Loucy (cell line): ENCODE measurements around the gene PLCXD1.
"Not testable (repeated sequence)": the region's sequence is repeated elsewhere in the genome, so short reads cannot be mapped to it uniquely, and the experiment has no call there.

Experiments used
- H2AFZ ChIP-seq: fragments of 200-600 bp; sonication (generic); 2 replicates; pipeline ENCODE4 v1.6.0; 2016; ENCODE audit warnings: antibody characterized with exemption, mild to moderate bottlenecking, low read length, moderate library complexity
- H3F3A ChIP-seq: fragments of 200-600 bp; 2 replicates; pipeline ENCODE4 v1.6.0; 2016; ENCODE audit warnings: antibody characterized with exemption, low read depth, mild to moderate bottlenecking
- H3K27me3 ChIP-seq: fragments of 200-600 bp; sonication (generic); 2 replicates; pipeline ENCODE4 v1.6.1; 2014; ENCODE audit warnings: low read length, mild to moderate bottlenecking; ENCODE audit not compliant: insufficient read depth, poor library complexity, severe bottlenecking
- H3K36me3 ChIP-seq: fragments of 200-600 bp; sonication (generic); 2 replicates; pipeline ENCODE4 v1.6.1; 2016; ENCODE audit warnings: low read length; ENCODE audit not compliant: insufficient read depth
- H3K4me1 ChIP-seq: fragments of 200-600 bp; sonication (generic); 2 replicates; pipeline ENCODE4 v1.5.1; 2014; ENCODE audit warnings: low read length, mild to moderate bottlenecking; ENCODE audit not compliant: insufficient read depth, poor library complexity, severe bottlenecking
- H3K4me2 ChIP-seq: fragments of 200-600 bp; sonication (generic); 2 replicates; pipeline ENCODE4 v1.6.0; 2014; ENCODE audit warnings: antibody characterized with exemption, low read length, low read depth, mild to moderate bottlenecking; ENCODE audit not compliant: poor library complexity, severe bottlenecking
- H3K4me3 ChIP-seq: fragments of 200-600 bp; sonication (generic); 2 replicates; pipeline ENCODE4 v1.5.1; 2014; ENCODE audit warnings: low read length, mild to moderate bottlenecking, mixed read lengths; ENCODE audit not compliant: poor library complexity, severe bottlenecking
- H3K79me2 ChIP-seq: fragments of 200-600 bp; sonication (generic); 2 replicates; pipeline ENCODE4 v1.6.1; 2014; ENCODE audit warnings: low read length; ENCODE audit not compliant: insufficient read depth
- H3K9ac ChIP-seq: fragments of 200-600 bp; sonication (generic); 2 replicates; pipeline ENCODE4 v1.6.0; 2014; ENCODE audit warnings: mild to moderate bottlenecking, low read depth, low read length, moderate library complexity; ENCODE audit not compliant: poor library complexity, severe bottlenecking
- H3K9me2 ChIP-seq: fragments of 200-600 bp; sonication (generic); replicated peaks from 2 replicates; pipeline ENCODE4 v1.6.1; 2016; ENCODE audit warnings: low read depth, low read length, mixed read lengths
- H3K9me3 ChIP-seq: fragments of 200-600 bp; sonication (generic); 2 replicates; pipeline ENCODE4 v1.6.1; 2014; ENCODE audit warnings: mild to moderate bottlenecking, antibody characterized with exemption, low read length, low read depth; ENCODE audit not compliant: insufficient read depth
- H4K20me1 ChIP-seq: fragments of 200-600 bp; sonication (generic); 2 replicates; pipeline ENCODE4 v1.6.0; 2014; ENCODE audit warnings: antibody characterized with exemption, low read length, mild to moderate bottlenecking; ENCODE audit not compliant: insufficient read depth, poor library complexity, severe bottlenecking
- CTCF ChIP-seq: fragments of 200-600 bp; sonication (generic); conservative IDR thresholded peaks from 2 replicates; pipeline ENCODE4 v1.5.1; 2014; ENCODE audit warnings: mild to moderate bottlenecking, antibody characterized with exemption, low read length
- EZH2phosphoT487 ChIP-seq: fragments of 200-600 bp; IDR thresholded peaks from 2 replicates; pipeline ENCODE4 v1.6.1; 2018; ENCODE audit warnings: antibody characterized with exemption, mild to moderate bottlenecking, moderate library complexity, borderline replicate concordance

PLCXD1 gene

GRCh38 chrX:280722-281121 lies 459 bp upstream of the PLCXD1 start:
- not testable (repeated sequence) for H3K9me3 ChIP-seq, H3F3A ChIP-seq, H3K9me2 ChIP-seq, H3K4me2 ChIP-seq, H2AFZ ChIP-seq, H4K20me1 ChIP-seq, H3K9ac ChIP-seq, H3K27me3 ChIP-seq, H3K4me3 ChIP-seq
- peaks cover 13% of the 10 kb centered on the region; the same call in 1 of the 2 replicates for H3K36me3 ChIP-seq
- peaks cover 12% of the 10 kb centered on the region; the same call in 1 of the 2 replicates for H3K79me2 ChIP-seq
- peaks cover 13% of the 10 kb centered on the region for H3K4me1 ChIP-seq

GRCh38 chrX:282000-282681 lies 960 bp downstream of the PLCXD1 start:
- H3K9me2 ChIP-seq, H3K9ac ChIP-seq, H3K4me1 ChIP-seq, H3K27me3 ChIP-seq, H2AFZ ChIP-seq, H3K9me3 ChIP-seq, H3K4me3 ChIP-seq, H3F3A ChIP-seq, H4K20me1 ChIP-seq, H3K79me2 ChIP-seq, H3K4me2 ChIP-seq: not testable (repeated sequence)
- peaks cover 13% of the 10 kb centered on the region; the same call in 1 of the 2 replicates for H3K36me3 ChIP-seq

- H3K4me2 ChIP-seq, result peak overlapping the region; percentile 65
- peaks cover 6% of the 10 kb centered on the region for H3K4me1 ChIP-seq
- TF ChIP-seq EZH2phosphoT487 (no peak), CTCF (no peak)
- no peak overlapping the region for H2AFZ ChIP-seq
- H3K36me3 ChIP-seq, result peaks cover 13% of the 10 kb centered on the region; the same call in 1 of the 2 replicates
- no peaks in the 10 kb centered on the region for H4K20me1 ChIP-seq
- no peaks in the 10 kb centered on the region for H3K27me3 ChIP-seq
- H3K4me3 ChIP-seq, result peak overlapping the region; percentile 70
- H3K9me2 ChIP-seq, result no peaks in the 10 kb centered on the region
- peaks cover 3% of the 10 kb centered on the region; the same call in 1 of the 2 replicates for H3K79me2 ChIP-seq
- 0 out of 2 replicates have a peak, but pooled peaks cover 3% of the 10 kb centered on the region for H3F3A ChIP-seq
- H3K9me3 ChIP-seq, result no peaks in the 10 kb centered on the region
- peak overlapping the region; percentile 64 for H3K9ac ChIP-seq
These were observed 2.1 kb downstream of the PLCXD1 start for GRCh38 chrX:283115-283845.

GRCh38 chrX:285076-285677 lies 4.0 kb downstream of the PLCXD1 start:
- Histone ChIP-seq H3K27me3 (no peaks in the 10 kb centered on the region), H3K9me2 (no peaks in the 10 kb centered on the region), H4K20me1 (no peaks in the 10 kb centered on the region), H3F3A (0 out of 2 replicates have a peak, but pooled peaks cover 3% of the 10 kb centered on the region), H3K4me3 (no peak overlapping the region), H3K9me3 (no peaks in the 10 kb centered on the region), H3K4me2 (no peak overlapping the region), H2AFZ (no peak overlapping the region), H3K4me1 (no peaks in the 10 kb centered on the region), H3K9ac (no peak overlapping the region), H3K36me3 (peaks cover 13% of the 10 kb centered on the region; the same call in 1 of the 2 replicates), H3K79me2 (0 out of 2 replicates have a peak, but pooled peaks cover 3% of the 10 kb centered on the region)
- TF ChIP-seq EZH2phosphoT487, result no peak
- no peak for TF ChIP-seq CTCF
